ENCODE measurements around the gene SERPINB8.
"Not testable (repeated sequence)": the region's sequence is repeated elsewhere in the genome, so short reads cannot be mapped to it uniquely, and the experiment has no call there.

Gene SERPINB8, protein sequence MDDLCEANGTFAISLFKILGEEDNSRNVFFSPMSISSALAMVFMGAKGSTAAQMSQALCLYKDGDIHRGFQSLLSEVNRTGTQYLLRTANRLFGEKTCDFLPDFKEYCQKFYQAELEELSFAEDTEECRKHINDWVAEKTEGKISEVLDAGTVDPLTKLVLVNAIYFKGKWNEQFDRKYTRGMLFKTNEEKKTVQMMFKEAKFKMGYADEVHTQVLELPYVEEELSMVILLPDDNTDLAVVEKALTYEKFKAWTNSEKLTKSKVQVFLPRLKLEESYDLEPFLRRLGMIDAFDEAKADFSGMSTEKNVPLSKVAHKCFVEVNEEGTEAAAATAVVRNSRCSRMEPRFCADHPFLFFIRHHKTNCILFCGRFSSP

GRCh38 chr18:63969942-63970808, at the start of gene SERPINB8:
TSS of gene SERPINB8 (plus strand) at chr18:63970081. CDS start at chr18:63978309, 8,228 bp downstream.
- DNase-seq (ENCODE audit: low spot score), result peak; percentile 73
- peak; percentile 52 for FAIRE-seq

- no peak for FAIRE-seq
- DNase-seq (ENCODE audit: low spot score), result no peak
Observed at GRCh38 chr18:63922049-63922448, 47.8 kb upstream of the SERPINB8 start.

DNA sequence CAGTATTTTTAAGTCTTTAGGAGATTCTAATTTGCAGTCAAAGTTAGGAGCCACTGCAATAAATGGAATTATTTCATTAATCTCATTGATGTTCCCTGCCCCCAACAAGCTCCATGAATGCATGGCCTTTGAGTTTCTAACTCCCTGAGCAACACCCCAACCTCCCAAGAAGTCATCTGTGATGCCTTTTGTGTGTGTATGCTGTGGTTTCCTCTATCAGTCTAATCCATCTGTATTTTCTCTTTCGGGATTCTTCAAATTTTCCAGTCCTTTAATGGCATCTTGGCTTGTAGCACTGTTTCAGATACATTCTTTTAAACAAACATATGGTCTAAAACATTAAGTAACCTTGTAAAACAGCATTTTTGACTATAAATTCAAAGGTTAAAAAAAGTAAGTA, 45.3 kb upstream of the SERPINB8 start:
- FAIRE-seq (no peak), DNase-seq (ENCODE audit: low spot score) (no peak)

GRCh38 chr18:63928331-63928730, 41.5 kb upstream of the SERPINB8 start:
- DNase-seq (ENCODE audit: low spot score), result no peak
- no peak for FAIRE-seq

DNA sequence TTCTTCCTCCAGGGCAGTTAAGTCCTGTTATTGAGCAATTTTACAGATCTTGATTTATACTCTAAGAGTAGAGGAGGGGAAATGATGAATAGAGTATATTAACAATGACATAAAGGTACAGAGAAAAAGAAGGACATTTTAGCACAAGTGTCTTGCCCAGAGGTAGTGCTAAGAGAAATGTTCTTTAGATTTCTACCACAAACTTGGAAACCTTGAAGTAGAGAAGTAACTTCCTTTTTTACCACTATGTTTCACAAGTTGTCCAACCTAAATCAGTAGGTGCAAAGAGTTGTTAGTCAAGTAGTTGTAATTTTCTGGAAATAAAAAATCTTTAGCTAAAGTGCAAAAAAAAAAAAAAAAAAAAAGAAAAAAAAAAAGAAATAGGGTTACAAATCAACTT, 40.5 kb upstream of the SERPINB8 start:
- not testable (repeated sequence) for FAIRE-seq

GRCh38 chr18:63930773-63931354, 39.0 kb upstream of the SERPINB8 start:
- DNase-seq (ENCODE audit: low spot score) (no peak), FAIRE-seq (no peak)

More for the DNA sequence above, 40.5 kb upstream of the SERPINB8 start:
- DNase-seq (ENCODE audit: low spot score), result not testable (repeated sequence)

GRCh38 chr18:63936156-63936931, 33.5 kb upstream of the SERPINB8 start:
- DNase-seq (ENCODE audit: low spot score) (peak; percentile 50), FAIRE-seq (no peak)

- DNase-seq (ENCODE audit: low spot score), result no peak
- no peak for FAIRE-seq
Observed at GRCh38 chr18:63936932-63937393, 32.9 kb upstream of the SERPINB8 start.

DNA sequence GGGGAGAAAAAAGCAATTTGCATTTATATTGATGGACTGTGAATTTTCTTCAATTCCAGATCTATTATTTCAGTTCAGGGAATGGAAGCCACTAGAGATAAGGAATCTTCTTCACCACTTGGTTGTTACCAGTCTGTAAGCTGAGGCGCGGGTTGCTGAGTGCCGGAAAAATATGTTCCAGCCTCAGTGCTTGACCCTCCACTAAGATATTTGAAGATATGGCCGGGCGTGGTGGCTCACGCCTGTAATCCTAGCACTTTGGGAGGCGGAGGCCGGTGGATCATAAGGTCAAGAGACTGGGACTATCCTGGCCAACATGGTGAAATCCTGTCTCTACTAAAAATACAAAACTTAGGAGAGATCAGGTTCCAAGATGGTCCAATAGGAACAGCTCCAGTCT, 29.9 kb upstream of the SERPINB8 start:
- no peak for DNase-seq (ENCODE audit: low spot score)
- FAIRE-seq, result no peak

DNA sequence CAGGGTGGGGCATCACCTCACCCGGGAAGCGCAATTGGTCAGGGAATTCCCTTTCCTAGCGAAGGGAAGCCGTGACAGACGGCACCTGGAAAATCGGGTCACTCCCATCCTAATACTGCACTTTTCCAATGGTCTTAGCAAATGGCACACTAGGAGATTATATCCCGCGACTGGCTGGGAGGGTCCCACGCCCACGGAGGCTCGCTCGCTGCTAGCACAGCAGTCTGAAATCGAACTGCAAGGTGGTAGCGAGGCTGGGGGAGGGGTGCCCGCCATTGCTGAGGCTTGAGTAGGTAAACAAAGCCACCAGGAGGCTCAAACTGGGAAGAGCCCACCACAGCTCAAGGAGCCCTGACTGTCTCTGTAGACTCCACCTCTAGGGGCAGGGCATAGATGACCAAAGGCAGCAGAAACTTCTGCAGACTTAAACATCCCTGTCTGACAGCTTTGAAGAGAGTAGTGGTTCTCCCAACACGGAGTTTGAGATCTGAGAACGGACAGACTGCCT, 29.3 kb upstream of the SERPINB8 start:
- FAIRE-seq; DNase-seq (ENCODE audit: low spot score): not testable (repeated sequence)

DNA sequence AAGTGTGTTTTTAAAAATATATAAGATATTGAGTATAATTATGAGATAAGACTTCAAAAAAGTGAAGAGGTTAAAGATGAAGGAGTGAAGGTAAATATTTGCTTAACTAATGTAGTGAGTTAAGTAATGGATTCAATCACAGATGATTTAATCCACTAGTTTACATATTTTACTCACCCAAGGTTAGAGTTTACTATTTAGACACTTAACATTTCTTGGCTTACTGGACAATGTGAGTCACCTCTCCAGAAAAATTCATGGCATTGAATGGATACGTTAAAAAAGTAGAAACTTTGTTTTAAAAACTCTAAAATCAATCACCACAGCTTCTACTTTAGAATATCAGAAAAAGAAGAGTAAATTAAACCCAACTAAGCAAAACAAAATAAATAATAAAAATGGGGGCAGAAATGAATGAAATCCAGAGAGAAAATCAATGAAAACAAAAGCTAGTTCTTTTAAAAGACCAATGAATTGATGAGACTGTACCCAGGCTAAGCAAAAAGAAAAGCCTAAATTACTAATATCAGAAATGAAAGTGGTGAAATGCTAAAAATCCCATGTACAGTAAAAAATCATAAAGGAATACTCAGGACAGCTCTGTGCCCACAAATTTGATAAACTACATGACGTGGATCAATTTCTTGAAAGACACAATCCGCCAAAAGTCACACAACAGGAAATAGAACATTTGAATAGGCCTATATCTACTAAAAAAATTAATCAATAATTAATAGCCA, 22.7 kb upstream of the SERPINB8 start:
- no peak for DNase-seq (ENCODE audit: low spot score)
- no peak for FAIRE-seq

DNA sequence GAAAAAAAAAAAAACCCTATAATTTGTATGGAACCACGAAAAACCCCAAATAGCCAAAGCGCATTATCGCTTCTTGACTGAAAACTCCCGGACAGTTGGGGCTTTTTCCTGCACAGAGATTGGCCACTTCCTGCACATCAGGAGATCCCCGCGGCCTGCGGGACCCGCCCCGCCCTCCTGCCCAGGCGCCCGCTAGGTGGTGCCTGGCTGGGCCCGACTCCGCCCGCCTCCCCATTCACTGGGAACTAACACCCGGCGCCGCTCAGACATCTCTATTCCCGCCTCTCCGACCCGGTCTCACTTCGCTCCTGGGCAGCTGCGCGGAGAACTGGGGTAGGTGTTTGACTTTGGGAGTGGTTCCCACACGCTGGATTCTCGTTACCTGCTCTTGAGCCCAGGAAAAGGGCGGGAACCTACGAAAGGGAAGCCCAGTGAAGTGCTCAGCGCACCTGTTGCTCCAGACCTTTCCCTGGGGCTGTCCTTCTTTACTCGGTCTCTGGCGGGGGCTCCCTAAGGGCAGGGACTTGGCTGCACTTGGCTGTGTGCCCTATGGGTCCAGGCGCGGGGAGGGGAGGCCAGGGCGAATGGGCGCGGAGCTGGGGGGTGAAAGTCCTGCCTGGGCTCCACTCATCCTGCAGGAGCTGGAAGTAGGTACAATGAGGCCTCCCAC, 20.7 kb upstream of the SERPINB8 start, which contains the start of gene HMSD:
HMSD (plus strand) TSS at position 234 of the 670 bp plus-strand sequence. CDS start 4,155 bp downstream, outside the sequence.
- DNase-seq (ENCODE audit: low spot score) (peak; percentile 16), FAIRE-seq (no peak)

DNA sequence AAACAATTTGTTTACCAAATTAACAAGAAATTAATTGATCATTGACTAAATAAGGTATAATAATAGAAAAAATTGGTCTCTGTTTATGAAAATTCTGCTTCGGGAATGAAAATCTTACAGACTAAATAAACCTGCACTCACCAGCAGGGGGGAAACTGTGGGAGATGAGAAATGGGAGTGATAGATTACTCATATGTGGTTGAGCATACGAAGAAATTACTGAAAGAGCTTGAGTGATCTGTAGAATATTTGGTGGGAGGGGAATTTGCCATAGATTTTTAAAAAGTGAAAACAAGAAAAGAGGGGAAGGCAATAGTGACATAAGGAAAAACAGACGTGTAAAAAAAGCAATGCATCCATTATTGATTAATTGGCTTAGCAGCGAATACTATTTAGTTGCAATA, 18.6 kb upstream of the SERPINB8 start:
- DNase-seq (ENCODE audit: low spot score) (no peak), FAIRE-seq (peak; percentile 71)

DNA sequence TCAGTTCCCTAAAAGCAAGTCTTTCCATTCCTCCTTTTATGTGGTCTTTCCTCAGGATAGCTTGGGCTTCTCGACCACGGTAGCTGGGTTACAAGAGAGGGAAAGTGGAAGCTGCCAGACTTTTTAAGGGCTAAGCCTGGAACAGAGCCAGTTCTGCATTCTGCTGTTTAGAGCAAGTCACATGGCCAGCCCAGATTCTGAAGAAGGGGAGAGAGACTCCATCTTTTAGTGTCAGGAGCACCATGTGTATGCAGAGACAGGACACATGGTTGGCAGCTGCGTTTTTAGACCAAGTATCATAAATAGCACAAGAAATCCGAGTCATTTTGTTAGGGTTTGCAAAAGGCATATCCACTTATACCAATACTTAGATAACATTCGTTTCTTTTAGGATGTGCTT, 16.1 kb upstream of the SERPINB8 start:
- DNase-seq (ENCODE audit: low spot score) (no peak), FAIRE-seq (no peak)

DNA sequence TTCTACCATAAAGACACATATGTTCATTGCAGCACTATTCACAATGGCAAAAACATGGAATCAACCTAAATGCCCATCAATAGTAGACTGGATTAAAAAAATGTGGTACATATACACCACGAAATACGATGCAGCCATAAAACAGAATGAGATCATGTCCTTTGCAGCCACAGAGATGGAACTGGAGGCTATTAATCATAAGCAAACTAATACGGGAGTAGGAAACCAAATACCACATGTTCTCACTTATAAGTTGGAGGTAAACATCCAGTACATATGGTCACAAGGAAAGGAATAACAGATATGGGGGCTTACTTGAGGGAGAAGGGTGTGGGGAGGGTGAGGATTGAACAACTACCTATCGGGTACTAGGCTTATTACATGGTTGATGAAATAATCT, 13.1 kb upstream of the SERPINB8 start:
- FAIRE-seq (no peak), DNase-seq (ENCODE audit: low spot score) (no peak)

DNA sequence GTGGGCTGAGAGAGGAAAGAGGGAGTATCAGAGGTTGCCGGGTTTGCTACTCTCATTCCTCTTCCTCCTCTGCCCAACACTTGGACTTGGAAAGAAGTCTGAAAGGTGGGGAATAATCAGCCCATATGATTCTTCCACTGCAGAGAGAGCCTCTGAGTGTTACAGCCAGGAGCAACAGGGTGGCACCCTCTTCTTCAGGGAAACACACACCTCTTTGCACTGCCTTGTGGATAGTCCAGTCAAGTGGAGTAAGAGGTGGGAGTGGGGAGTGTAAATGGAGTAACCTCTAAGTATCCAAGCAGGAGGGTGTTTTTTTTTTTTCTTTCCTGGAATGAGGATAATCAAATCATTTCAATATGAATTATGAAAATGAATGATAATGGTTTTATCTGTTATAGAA, 9.0 kb upstream of the SERPINB8 start:
- no peak for FAIRE-seq
- DNase-seq (ENCODE audit: low spot score), result no peak

GRCh38 chr18:63961435-63961980, 8.4 kb upstream of the SERPINB8 start:
- FAIRE-seq (no peak), DNase-seq (ENCODE audit: low spot score) (no peak)

DNA sequence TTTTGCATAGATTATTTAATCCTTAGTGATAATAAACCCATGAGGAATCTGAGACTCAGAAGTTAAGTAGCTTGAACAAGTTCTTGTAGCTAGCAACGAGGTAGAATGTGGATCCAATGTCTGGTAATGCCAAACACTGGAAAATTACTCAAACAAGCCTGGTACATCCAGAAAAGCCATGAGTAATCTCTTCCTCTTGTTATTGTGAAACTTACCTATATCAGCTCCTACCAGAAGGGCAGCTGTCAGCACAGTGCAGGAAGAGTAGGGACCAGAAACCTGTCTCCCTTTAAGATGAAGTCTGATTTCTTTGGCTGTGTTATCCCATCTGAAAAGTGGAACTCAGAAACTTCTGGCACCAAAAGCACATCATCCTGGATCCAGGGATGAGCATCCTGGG, 7.7 kb upstream of the SERPINB8 start:
- DNase-seq (ENCODE audit: low spot score) (no peak), FAIRE-seq (no peak)

- no peak for FAIRE-seq
- peak; percentile 13 for DNase-seq (ENCODE audit: low spot score)
Observed at GRCh38 chr18:63963615-63964256, 6.1 kb upstream of the SERPINB8 start.
